ENCODE results near the gene CITED4. TPM values are rescaled to one million over a fixed set of nuclear protein-coding genes. Genes with fewer than 3 reads are reported as not detected.

Gene CITED4
- total RNA-seq, 1 experiment from 2014 or later, result 9.5 TPM

DNA sequence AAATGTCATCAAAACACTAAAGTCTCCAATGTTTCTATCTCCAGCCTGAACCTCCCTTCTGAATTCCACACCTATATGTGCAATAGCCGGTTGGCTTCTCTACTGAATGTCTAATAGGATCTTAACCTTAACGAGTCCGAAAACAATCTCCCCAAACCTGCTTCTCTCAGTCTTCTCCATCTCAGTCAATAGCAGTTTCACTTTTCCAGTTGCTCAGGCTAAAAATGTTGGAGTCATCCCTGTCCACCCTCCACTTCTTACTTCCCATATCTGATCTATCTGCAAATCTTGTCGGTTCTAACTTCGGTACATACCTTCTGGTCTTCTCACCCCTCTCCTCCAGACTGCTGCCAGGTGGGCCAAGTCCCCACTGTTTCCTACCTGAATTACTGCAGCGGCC lies 25.5 kb upstream of the CITED4 start:
- Histone ChIP-seq H2AK5ac (ENCODE audit: insufficient read length, low read length) (no peak overlapping the region), H3K56ac (ENCODE audit: insufficient read length, low read depth, low read length) (no peak overlapping the region), H3K4me2 (ENCODE audit: insufficient read depth, insufficient read length, low read length) (no peak overlapping the region), H4K20me1 (ENCODE audit: control insufficient read depth, insufficient read depth, insufficient read length) (no peaks in the 10 kb centered on the region), H3K79me1 (ENCODE audit: insufficient read depth, low read depth, low read length, poor library complexity, severe bottlenecking) (no peaks in the 10 kb centered on the region), H2BK20ac (ENCODE audit: low read depth, low read length, poor library complexity, severe bottlenecking) (no peak overlapping the region), H2BK15ac (ENCODE audit: low read depth, low read length) (no peak overlapping the region), H3K9ac (ENCODE audit: extremely low read depth, insufficient read length, low read length) (no peak overlapping the region), H3K4me1 (ENCODE audit: insufficient read depth, low read length) (no peaks in the 10 kb centered on the region), H4K91ac (ENCODE audit: insufficient read length, low read depth, low read length) (no peak overlapping the region), H3K23me2 (ENCODE audit: insufficient read length, low read depth, low read length, poor library complexity, severe bottlenecking) (no peaks in the 10 kb centered on the region), H3K27me3 (ENCODE audit: insufficient read depth, low read length) (no peaks in the 10 kb centered on the region; the same call in 1 of the 2 replicates), H2BK5ac (ENCODE audit: insufficient read length, low read length) (no peak overlapping the region), H3K27ac (ENCODE audit: insufficient read length, low read depth, low read length) (no peak overlapping the region), H2AFZ (ENCODE audit: low read length) (no peak overlapping the region), H3T11ph (ENCODE audit: low read length) (no peak overlapping the region), H2BK120ac (ENCODE audit: low read depth, low read length, poor library complexity, severe bottlenecking) (no peak overlapping the region), H3K14ac (ENCODE audit: insufficient read depth, low read length) (no peak overlapping the region), H2BK12ac (ENCODE audit: insufficient read length, low read depth, low read length) (no peak overlapping the region), H3K18ac (ENCODE audit: insufficient read length, low read depth, low read length) (no peak overlapping the region), H4K8ac (replicated peaks; ENCODE audit: insufficient read length, low read depth, low read length) (no peak overlapping the region), H3K9me3 (ENCODE audit: control insufficient read depth, low read depth, low read length) (no peaks in the 10 kb centered on the region), H3K4ac (ENCODE audit: low read depth, low read length) (no peak overlapping the region), H4K5ac (ENCODE audit: insufficient read length, low read depth, low read length) (no peak overlapping the region), H3K79me2 (ENCODE audit: insufficient read depth, low read length) (no peaks in the 10 kb centered on the region), H3K23ac (ENCODE audit: insufficient read length, low read depth, low read length) (no peak overlapping the region)
- WGBS (ENCODE audit: extremely low coverage, insufficient read length, low lambda C conversion rate), result no CpG with 5 or more reads among the region's 6 CpGs
- Mint-ChIP-seq H3K27ac (no peak overlapping the region), H3K4me1 (peaks cover 8 to 14% of the 10 kb centered on the region in 2 experiments; a peak in 3 of 4 replicates), H3K27me3 (ENCODE audit: low read depth) (peaks cover 31% of the 10 kb centered on the region), H3K4me3 (no peak overlapping the region), H3K9me3 (no peaks in the 10 kb centered on the region), H3K36me3 (ENCODE audit: insufficient read depth in 1 of 3, low read depth in 3 of 3) (no peaks in the 10 kb centered on the region)
- DNase-seq, result no peak
- TF ChIP-seq, protein P1, sequence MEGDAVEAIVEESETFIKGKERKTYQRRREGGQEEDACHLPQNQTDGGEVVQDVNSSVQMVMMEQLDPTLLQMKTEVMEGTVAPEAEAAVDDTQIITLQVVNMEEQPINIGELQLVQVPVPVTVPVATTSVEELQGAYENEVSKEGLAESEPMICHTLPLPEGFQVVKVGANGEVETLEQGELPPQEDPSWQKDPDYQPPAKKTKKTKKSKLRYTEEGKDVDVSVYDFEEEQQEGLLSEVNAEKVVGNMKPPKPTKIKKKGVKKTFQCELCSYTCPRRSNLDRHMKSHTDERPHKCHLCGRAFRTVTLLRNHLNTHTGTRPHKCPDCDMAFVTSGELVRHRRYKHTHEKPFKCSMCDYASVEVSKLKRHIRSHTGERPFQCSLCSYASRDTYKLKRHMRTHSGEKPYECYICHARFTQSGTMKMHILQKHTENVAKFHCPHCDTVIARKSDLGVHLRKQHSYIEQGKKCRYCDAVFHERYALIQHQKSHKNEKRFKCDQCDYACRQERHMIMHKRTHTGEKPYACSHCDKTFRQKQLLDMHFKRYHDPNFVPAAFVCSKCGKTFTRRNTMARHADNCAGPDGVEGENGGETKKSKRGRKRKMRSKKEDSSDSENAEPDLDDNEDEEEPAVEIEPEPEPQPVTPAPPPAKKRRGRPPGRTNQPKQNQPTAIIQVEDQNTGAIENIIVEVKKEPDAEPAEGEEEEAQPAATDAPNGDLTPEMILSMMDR (conservative IDR thresholded peaks at IDR 0.05), result no peak

All from H9 (cell line).